Liver (tissue), 9 donors: ENCODE results near the gene BLTP2. TPM values are rescaled to one million over a fixed set of nuclear protein-coding genes. Genes with fewer than 3 reads are reported as not detected.

Experiments
- DNase-seq: peaks from one replicate; pipeline ENCODE4 v3.0.0-alpha.2; 2017; ENCODE audit warnings: low spot score
- H3K27ac ChIP-seq, 2 donors: one replicate each; pipeline ENCODE4 v1.7.0; 2013; ENCODE audit warnings: inconsistent platforms in 2 of 2, low read length in 2 of 2, control low read depth in 1 of 2, low read depth in 1 of 2, mild to moderate bottlenecking in 1 of 2
- H3K27me3 ChIP-seq, 4 donors: one replicate each; pipeline versions ENCODE4 v1.6.1 to v1.7.0; 2013; ENCODE audit warnings: low read length in 3 of 4, inconsistent platforms in 1 of 4, mild to moderate bottlenecking in 1 of 4, moderate library complexity in 1 of 4; ENCODE audit not compliant: control insufficient read depth in 4 of 4, insufficient read depth in 4 of 4
- H3K36me3 ChIP-seq, 4 donors: one replicate each; pipeline versions ENCODE4 v1.6.1 to v1.7.0; 2013; ENCODE audit warnings: low read length in 3 of 4, mild to moderate bottlenecking in 3 of 4, low read depth in 1 of 4, moderate library complexity in 1 of 4; ENCODE audit not compliant: control insufficient read depth in 4 of 4, insufficient read depth in 3 of 4
- H3K4me1 ChIP-seq, 4 donors: one replicate each; pipeline versions ENCODE4 v1.6.1 to v1.7.0; 2013; ENCODE audit warnings: low read length in 3 of 4, mild to moderate bottlenecking in 3 of 4, moderate library complexity in 1 of 4; ENCODE audit not compliant: control insufficient read depth in 4 of 4, insufficient read depth in 4 of 4
- H3K4me3 ChIP-seq, 3 donors: one replicate each; pipeline versions ENCODE4 v1.6.1 to v1.7.0; 2013; ENCODE audit warnings: low read length in 3 of 3, control low read depth in 1 of 3, low read depth in 1 of 3, mild to moderate bottlenecking in 1 of 3
- H3K9ac ChIP-seq, 2 donors: one replicate each; pipeline ENCODE4 v1.7.0; 2013; ENCODE audit warnings: low read length in 2 of 2, mild to moderate bottlenecking in 2 of 2, moderate library complexity in 2 of 2, control low read depth in 1 of 2, low read depth in 1 of 2
- H3K9me3 ChIP-seq, 4 donors: one replicate each; pipeline versions ENCODE4 v1.6.1 to v1.7.0; 2013; ENCODE audit warnings: low read length in 3 of 4; ENCODE audit not compliant: control insufficient read depth in 4 of 4
- EGR1 ChIP-seq, 2 donors: IDR thresholded peaks; 2 replicates each; pipeline ENCODE4 v1.6.1; 2016 to 2018; ENCODE audit warnings: antibody characterized with exemption in 2 of 2, low read depth in 2 of 2
- FOXA1 ChIP-seq: IDR thresholded peaks from 2 replicates; pipeline ENCODE4 v1.6.1; 2016; ENCODE audit warnings: antibody characterized with exemption
- FOXA2 ChIP-seq: IDR thresholded peaks from 2 replicates; pipeline ENCODE4 v1.6.1; 2016; ENCODE audit warnings: antibody characterized with exemption
- JUND ChIP-seq, 2 donors: IDR thresholded peaks; 2 replicates each; pipeline ENCODE4 v1.6.1; 2016; ENCODE audit warnings: antibody characterized with exemption in 2 of 2
- RAD21 ChIP-seq, 2 donors: IDR thresholded peaks; 2 replicates each; pipeline ENCODE4 v1.6.1; 2016; ENCODE audit warnings: antibody characterized with exemption in 2 of 2, mild to moderate bottlenecking in 2 of 2
- REST ChIP-seq: IDR thresholded peaks from 2 replicates; pipeline ENCODE4 v1.6.1; 2016; ENCODE audit warnings: antibody characterized with exemption, mild to moderate bottlenecking
- RXRA ChIP-seq, 2 donors: IDR thresholded peaks; 2 replicates each; pipeline ENCODE4 v1.6.1; 2017 to 2018; ENCODE audit warnings: antibody characterized with exemption in 2 of 2, mild to moderate bottlenecking in 1 of 2
- SP1 ChIP-seq: IDR thresholded peaks from 2 replicates; pipeline ENCODE4 v1.6.1; 2018; ENCODE audit warnings: antibody characterized with exemption, mild to moderate bottlenecking
- TAF1 ChIP-seq: conservative IDR thresholded peaks from 2 replicates; pipeline ENCODE4 v1.6.1; 2016; ENCODE audit warnings: antibody characterized with exemption, mild to moderate bottlenecking
- WGBS: extraction: QIAGEN DNeasy Blood & Tissue Kit; methylation state at CpG from one replicate; pipeline ENCODE4 v1.1.7; 2013; 5-methylcytosine and 5-hydroxymethylcytosine counted together
- polyA plus RNA-seq, 2 donors: library from polyadenylated mRNA; stranded (reverse) in 1 of 2; unstranded in 1 of 2; fragments of 200-250 nt in 1 of 2; fragments of >200 nt in 1 of 2; fragmentation: Nextera tagmentation in 1 of 2; extraction: Ambion mirVana in 1 of 2; gene quantifications; one replicate each; pipeline versions ENCODE4 v1.2.1 to v1.2.3, GENCODE V29; 2013 to 2015
- total RNA-seq, 2 donors: library from RNA; depleted of rRNA; stranded (reverse); fragments of >200 nt; gene quantifications; one replicate each; pipeline ENCODE4 v1.2.3, GENCODE V29; 2014
- TF ChIP-seq, protein P1 (sequence below): fragments of 150-350 bp; IDR thresholded peaks from 2 replicates; pipeline ENCODE4 v1.5.1; 2017; ENCODE audit warnings: improper control_type of control experiment, low read depth, low read length; ENCODE audit not compliant: missing input control
- TF ChIP-seq, protein P2 (sequence below): IDR thresholded peaks from 2 replicates; pipeline ENCODE4 v1.6.1; 2016; ENCODE audit warnings: antibody characterized with exemption
- donor health status: healthy.
- donor health status: healthy.
- donor health status: healthy.
- donor health status: healthy.
- donor health status: healthy.

Gene BLTP2
- total and polyA plus RNA-seq, 4 donors = 24.8 to 122 (median 34.9) TPM

GRCh38 chr17:28612936-28613872 lies 31.8 kb downstream of the BLTP2 start:
- TF ChIP-seq JUND (IDR thresholded peaks at IDR 0.05) = no peak
- TF ChIP-seq, protein P1, sequence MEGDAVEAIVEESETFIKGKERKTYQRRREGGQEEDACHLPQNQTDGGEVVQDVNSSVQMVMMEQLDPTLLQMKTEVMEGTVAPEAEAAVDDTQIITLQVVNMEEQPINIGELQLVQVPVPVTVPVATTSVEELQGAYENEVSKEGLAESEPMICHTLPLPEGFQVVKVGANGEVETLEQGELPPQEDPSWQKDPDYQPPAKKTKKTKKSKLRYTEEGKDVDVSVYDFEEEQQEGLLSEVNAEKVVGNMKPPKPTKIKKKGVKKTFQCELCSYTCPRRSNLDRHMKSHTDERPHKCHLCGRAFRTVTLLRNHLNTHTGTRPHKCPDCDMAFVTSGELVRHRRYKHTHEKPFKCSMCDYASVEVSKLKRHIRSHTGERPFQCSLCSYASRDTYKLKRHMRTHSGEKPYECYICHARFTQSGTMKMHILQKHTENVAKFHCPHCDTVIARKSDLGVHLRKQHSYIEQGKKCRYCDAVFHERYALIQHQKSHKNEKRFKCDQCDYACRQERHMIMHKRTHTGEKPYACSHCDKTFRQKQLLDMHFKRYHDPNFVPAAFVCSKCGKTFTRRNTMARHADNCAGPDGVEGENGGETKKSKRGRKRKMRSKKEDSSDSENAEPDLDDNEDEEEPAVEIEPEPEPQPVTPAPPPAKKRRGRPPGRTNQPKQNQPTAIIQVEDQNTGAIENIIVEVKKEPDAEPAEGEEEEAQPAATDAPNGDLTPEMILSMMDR = peak; percentile 47
- peak in 1 of 2 donors; percentile 10 for TF ChIP-seq RXRA (IDR thresholded peaks at IDR 0.05)
- TF ChIP-seq, protein P2, sequence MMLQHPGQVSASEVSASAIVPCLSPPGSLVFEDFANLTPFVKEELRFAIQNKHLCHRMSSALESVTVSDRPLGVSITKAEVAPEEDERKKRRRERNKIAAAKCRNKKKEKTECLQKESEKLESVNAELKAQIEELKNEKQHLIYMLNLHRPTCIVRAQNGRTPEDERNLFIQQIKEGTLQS = no peak
- TF ChIP-seq RAD21 (IDR thresholded peaks at IDR 0.05) = peak; percentile 76 to 79
- no peak for TF ChIP-seq FOXA1
- TF ChIP-seq REST = no peak
- H3K9me3 ChIP-seq = no peaks in the 10 kb centered on the region
- WGBS = 82% methylated on average over 6 of the region's 6 CpGs
- DNase-seq = no peak
- H3K36me3 ChIP-seq = peaks cover 14 to 60% (median 37%) of the 10 kb centered on the region in 4 donors
- H3K9ac ChIP-seq = no peak overlapping the region
- no peak overlapping the region for H3K4me3 ChIP-seq
- H3K27ac ChIP-seq = no peak overlapping the region
- H3K27me3 ChIP-seq = no peaks in the 10 kb centered on the region
- H3K4me1 ChIP-seq = no peaks in the 10 kb centered on the region

GRCh38 chr17:28612531-28612930 lies 32.4 kb downstream of the BLTP2 start:
- DNase-seq = no peak
- Histone ChIP-seq H3K36me3 (peaks cover 14 to 56% (median 37%) of the 10 kb centered on the region in 4 donors), H3K9ac (no peak overlapping the region), H3K27ac (no peak overlapping the region), H3K27me3 (no peaks in the 10 kb centered on the region), H3K9me3 (no peaks in the 10 kb centered on the region), H3K4me3 (no peak overlapping the region), H3K4me1 (no peaks in the 10 kb centered on the region)
- TF ChIP-seq EGR1 (IDR thresholded peaks at IDR 0.05; ENCODE audit: low read depth in 2 of 2) (no peak), FOXA2 (no peak), TAF1 (no peak), SP1 (no peak), REST (no peak)
- 56% methylated on average over 2 of the region's 2 CpGs for WGBS
